Retinal pigment epithelial cell (primary cell): ENCODE measurements around the gene STPG4.

Source experiments
- DNase-seq: peaks from one replicate; pipeline ENCODE4 v3.0.0-alpha.2; 2010; ENCODE audit warnings: low read depth
- H3K4me3 ChIP-seq: 2 replicates; pipeline ENCODE4 v1.5.1; 2011; ENCODE audit warnings: mild to moderate bottlenecking, low read length, control low read depth, moderate library complexity
- CTCF ChIP-seq: conservative IDR thresholded peaks from 2 replicates; pipeline ENCODE4 v1.5.1; 2011; ENCODE audit warnings: low read depth, low read length, control low read depth, inconsistent platforms

Gene STPG4

GRCh38 chr2:47052847-47053246 is 102.3 kb downstream of the STPG4 start:
- no peak for DNase-seq
- TF ChIP-seq CTCF: no peak
- H3K4me3 ChIP-seq: no peak overlapping the region

DNA sequence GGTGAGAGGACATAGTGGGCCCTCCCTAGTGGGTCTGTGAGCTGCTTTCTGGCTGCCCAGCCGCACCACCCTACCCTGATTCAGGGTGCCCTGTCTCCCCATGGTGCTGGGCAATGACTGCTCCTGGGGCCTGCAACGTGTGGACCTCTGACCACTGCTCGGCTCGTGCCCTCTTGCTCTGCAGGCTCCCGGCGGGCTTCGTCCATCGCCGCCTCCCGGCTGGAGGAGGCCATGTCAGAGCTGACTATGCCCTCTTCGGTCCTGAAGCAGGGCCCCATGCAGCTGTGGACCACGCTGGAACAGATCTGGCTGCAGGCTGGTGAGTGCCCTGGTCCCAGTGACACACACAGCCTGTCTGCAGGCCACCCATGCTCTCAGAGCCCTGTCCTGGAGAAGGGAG is 103.5 kb downstream of the STPG4 start:
- DNase-seq: no peak
- H3K4me3 ChIP-seq: no peak overlapping the region
- TF ChIP-seq CTCF: no peak

- TF ChIP-seq CTCF: no peak
Observed at GRCh38 chr2:47050762-47051161, 104.3 kb downstream of the STPG4 start.

DNA sequence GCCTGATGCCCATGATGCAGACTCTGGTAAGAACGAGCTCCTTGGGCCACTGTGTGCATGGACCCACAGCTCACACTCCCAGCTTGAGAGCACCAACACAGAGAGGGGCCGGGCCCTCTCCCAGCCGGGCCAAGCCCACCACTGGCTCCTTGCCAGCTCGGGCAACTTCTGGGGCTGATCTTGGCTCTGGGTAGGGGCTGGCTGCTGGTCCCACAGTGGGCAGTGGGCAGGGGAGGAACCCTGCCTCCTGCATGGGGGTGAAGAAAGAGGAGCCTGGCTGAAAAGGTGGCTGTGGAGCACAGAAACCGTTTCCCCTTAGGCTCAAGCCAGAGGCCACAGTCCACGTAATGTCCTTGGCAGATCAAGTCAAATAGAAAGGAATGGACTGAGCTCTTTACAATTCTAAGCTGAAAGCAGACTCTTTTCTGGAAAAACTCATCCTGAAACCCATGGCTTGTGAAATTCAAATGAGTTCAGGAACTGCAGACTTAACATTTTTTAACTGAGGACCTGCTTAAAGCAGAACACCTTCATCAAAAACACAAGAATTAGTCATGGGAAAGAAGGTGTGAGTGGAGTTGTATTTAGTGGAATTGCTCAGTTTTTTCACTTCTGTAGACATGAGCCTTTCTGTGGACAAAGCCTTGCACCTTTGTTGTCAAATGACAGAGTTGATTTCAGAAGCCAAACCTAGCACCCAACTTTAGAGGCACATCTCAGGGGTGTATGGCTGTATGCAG is 104.9 kb downstream of the STPG4 start:
- no peak for DNase-seq
- no peak overlapping the region for H3K4me3 ChIP-seq
- no peak for TF ChIP-seq CTCF

More at GRCh38 chr2:47050762-47051161, 104.3 kb downstream of the STPG4 start:
- DNase-seq: no peak
- H3K4me3 ChIP-seq: no peak overlapping the region

DNA sequence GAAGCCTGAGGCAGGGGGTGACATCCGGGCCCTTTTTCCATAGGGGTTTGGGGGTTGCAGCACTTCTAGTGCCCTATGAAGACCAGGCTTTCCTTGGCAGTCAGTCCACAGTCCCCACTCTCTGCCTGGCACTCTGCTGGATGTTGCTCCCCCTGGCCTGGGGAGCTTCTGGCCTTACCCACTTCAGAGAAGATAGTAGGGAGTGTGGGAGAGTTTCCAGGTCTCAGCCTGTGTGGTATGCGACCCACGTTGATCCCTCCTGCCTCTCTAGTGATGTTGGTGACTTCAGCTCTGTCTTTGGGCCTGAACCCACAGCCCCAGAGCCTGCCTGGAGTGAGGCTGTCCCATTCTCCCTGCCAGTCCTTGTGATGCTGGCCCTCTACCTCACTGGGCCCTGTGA is 105.6 kb downstream of the STPG4 start:
- TF ChIP-seq CTCF: no peak
- DNase-seq: no peak
- H3K4me3 ChIP-seq: no peak overlapping the region

DNA sequence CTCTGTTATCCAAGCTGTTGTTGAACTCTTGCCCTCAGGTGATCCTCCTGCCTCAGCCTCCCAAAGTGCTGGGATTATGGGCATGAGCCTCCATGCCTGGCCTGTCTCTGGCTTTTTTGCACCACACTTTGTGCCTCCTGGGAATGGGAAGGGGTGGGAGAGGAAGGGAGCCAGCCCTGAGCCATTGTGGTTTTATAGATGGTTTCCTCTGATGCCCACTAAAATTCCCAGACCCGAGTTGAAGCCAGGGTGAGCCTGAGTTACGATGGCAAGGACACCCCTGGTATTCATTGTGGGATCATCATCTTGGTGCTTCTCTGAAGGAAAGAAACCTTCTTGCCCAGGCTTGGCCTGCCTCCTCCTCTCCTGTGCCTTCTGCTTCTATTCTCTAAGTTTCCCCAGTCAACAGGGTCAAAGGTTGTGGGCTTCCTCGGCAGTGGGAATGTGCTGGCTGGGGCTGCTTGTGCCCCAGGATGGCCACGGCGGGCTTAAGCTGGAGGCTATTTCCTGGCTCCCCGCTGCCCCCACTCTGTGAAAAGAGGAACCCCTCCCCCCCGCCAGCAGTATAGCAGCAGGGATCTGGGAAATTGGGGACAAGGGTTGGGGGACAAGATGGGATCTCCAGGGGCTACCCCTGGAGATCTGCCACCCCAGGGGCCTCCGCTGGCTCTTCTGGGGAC is 106.2 kb downstream of the STPG4 start:
- peak; percentile 12 for TF ChIP-seq CTCF
- no peak overlapping the region for H3K4me3 ChIP-seq
- DNase-seq: no peak

- DNase-seq: no peak
- H3K4me3 ChIP-seq: no peak overlapping the region
- no peak for TF ChIP-seq CTCF
Observed at GRCh38 chr2:47046271-47046670, 108.8 kb downstream of the STPG4 start.
